ENCODE measurements around the gene EVI5L.
"Not testable (repeated sequence)": the region's sequence is repeated elsewhere in the genome, so short reads cannot be mapped to it uniquely, and the experiment has no call there.

- TF ChIP-seq POLR2A, CTCF, POLR2AphosphoS5 (IDR thresholded peaks at IDR 0.05): not testable (repeated sequence)
Observed at GRCh38 chr19:7893362-7894101, 63.5 kb downstream of the EVI5L start.

Measured in breast epithelium (tissue), 3 donors.